Ovary (tissue), 9 donors: ENCODE data around the gene ADCK1. TPM values are rescaled to one million over a fixed set of nuclear protein-coding genes. Genes with fewer than 3 reads are reported as not detected.

Source experiments
- DNase-seq, 5 donors: peaks; one replicate each; pipeline ENCODE4 v3.0.0-alpha.2; 2019 to 2020
- H3K27ac ChIP-seq, 2 donors: fragments of 200-600 bp; one replicate each; pipeline versions ENCODE4 v1.5.1 to v1.8.0; 2019 to 2022
- H3K27me3 ChIP-seq: fragments of 200-600 bp; one replicate; pipeline ENCODE4 v1.8.0; 2022
- H3K36me3 ChIP-seq: fragments of 200-600 bp; sonication (generic); one replicate; pipeline ENCODE4 v1.5.1; 2019
- H3K4me1 ChIP-seq: one replicate; pipeline ENCODE4 v1.8.1; 2013; ENCODE audit warnings: mild to moderate bottlenecking, moderate library complexity; ENCODE audit not compliant: insufficient read depth
- H3K4me3 ChIP-seq: fragments of 200-600 bp; sonication (generic); one replicate; pipeline ENCODE4 v1.5.1; 2017
- H3K9me3 ChIP-seq, 2 donors: fragments of 200-600 bp in 1 of 2; sonication (generic) in 1 of 2; one replicate each; pipeline versions ENCODE4 v1.5.1 to v1.8.1; 2013 to 2019; ENCODE audit warnings: mild to moderate bottlenecking in 1 of 2, moderate library complexity in 1 of 2
- CTCF ChIP-seq, 3 donors: fragments of 450-650 bp in 2 of 3; fragments of 200-600 bp in 1 of 3; IDR thresholded peaks; one replicate each; pipeline versions ENCODE4 v1.5.1 to v1.8.0; 2016 to 2022; ENCODE audit warnings: antibody characterized with exemption in 3 of 3, mild to moderate bottlenecking in 1 of 3
- EP300 ChIP-seq: sonication (generic); formaldehyde crosslinking; IDR thresholded peaks from one replicate; pipeline ENCODE4 v1.6.1; 2017; ENCODE audit warnings: antibody characterized with exemption
- POLR2A ChIP-seq: fragments of 450-650 bp; IDR thresholded peaks from one replicate; pipeline ENCODE4 v1.6.1; 2017; ENCODE audit warnings: antibody characterized with exemption, mild to moderate bottlenecking, moderate library complexity
- WGBS, 3 donors: extraction: QIAGEN DNeasy Blood & Tissue Kit in 1 of 3; methylation state at CpG; one replicate each; pipeline versions ENCODE4 v1.1.5 to v1.1.7; 2013 to 2017; 5-methylcytosine and 5-hydroxymethylcytosine counted together
- intact Hi-C, 4 donors: fragments of 100-400 bp; cut with DNase I; formaldehyde crosslinking; loops; one replicate each; pipeline versions ENCODE4 v1.11.0 to v1.15.1; 2022 to 2023
- polyA plus RNA-seq, 2 donors: library from polyadenylated mRNA; stranded (reverse); fragments of 200-250 nt in 1 of 2; fragments of 350-450 nt in 1 of 2; fragmentation: Illumina TruSeq in 1 of 2; extraction: RNeasy Lipid Tissue Mini Kit (QIAGEN cat#74804) in 1 of 2; gene quantifications; one replicate each; pipeline ENCODE4 v1.2.3, GENCODE V29; 2013 to 2014
- total RNA-seq, 7 donors: library from RNA; depleted of rRNA in 2 of 7; stranded (reverse); fragments of >200 nt in 2 of 7; fragmentation: NEBNext Ultra II Directional in 3 of 7; extraction: Animal tissue kit (Norgen Biotek cat#: 25700) in 3 of 7; gene quantifications; one replicate each; pipeline versions ENCODE4 v1.1.0 to v1.2.4, GENCODE V29; 2016 to 2023
- donor health status: DM: no; HTN: no; CAD: no; lungs with moderate emphysema.
- donor health status: DM: no; HTN: no; CAD: no.
- donor health status: Bipolar disorder and iron deficiency.
- donor health status: DM: yes; HTN: yes; CAD: no.
- donor health status: DM: no; HTN: no; CAD: no.
- donor health status: DM: yes; HTN: yes; CAD: no.

Gene ADCK1
- total and polyA plus RNA-seq, 9 donors = 1.7 to 7.9 (median 6.8) TPM

GRCh38 chr14:77837926-77838325, 38.0 kb downstream of the ADCK1 start:
- intact Hi-C loops = no loop called here
- TF ChIP-seq CTCF (IDR thresholded peaks at IDR 0.05) (no peak), EP300 (no peak), POLR2A (no peak)
- no peaks in the 10 kb centered on the region for H3K27me3 ChIP-seq
- no peaks in the 10 kb centered on the region for H3K4me1 ChIP-seq
- H3K27ac ChIP-seq = no peak overlapping the region
- no peak overlapping the region for H3K4me3 ChIP-seq
- no peaks in the 10 kb centered on the region for H3K36me3 ChIP-seq
- no peaks in the 10 kb centered on the region for H3K9me3 ChIP-seq
- 76 to 85% (median 83%) methylated on average over 7 of the region's 7 CpGs for WGBS, 3 donors
- no peak for DNase-seq

- 33 to 46% (median 37%) methylated on average over 8 of the region's 8 CpGs for WGBS, 3 donors
- intact Hi-C loops = no loop called here
- no peak overlapping the region for H3K27ac ChIP-seq
- no peak overlapping the region for H3K4me3 ChIP-seq
- TF ChIP-seq POLR2A (no peak), EP300 (no peak), CTCF (IDR thresholded peaks at IDR 0.05) (no peak)
- H3K27me3 ChIP-seq = no peaks in the 10 kb centered on the region
- no peak for DNase-seq
- no peaks in the 10 kb centered on the region for H3K4me1 ChIP-seq
- H3K9me3 ChIP-seq = no peaks in the 10 kb centered on the region
- H3K36me3 ChIP-seq = no peaks in the 10 kb centered on the region
Observed at GRCh38 chr14:77838831-77839511, 39.1 kb downstream of the ADCK1 start.

- 78 to 81% (median 79%) methylated on average over 3 of the region's 3 CpGs for WGBS, 3 donors
Observed at GRCh38 chr14:77843195-77843594, 43.3 kb downstream of the ADCK1 start.

GRCh38 chr14:77843651-77844050, 43.7 kb downstream of the ADCK1 start:
- Histone ChIP-seq H3K36me3 (no peaks in the 10 kb centered on the region), H3K4me1 (no peaks in the 10 kb centered on the region), H3K9me3 (no peaks in the 10 kb centered on the region), H3K27me3 (no peaks in the 10 kb centered on the region), H3K27ac (no peak overlapping the region), H3K4me3 (no peak overlapping the region)
- TF ChIP-seq POLR2A = no peak
- no peak for TF ChIP-seq EP300
- no peak for TF ChIP-seq CTCF (IDR thresholded peaks at IDR 0.05)
- intact Hi-C loops = no loop called here
- DNase-seq = no peak
- 94 to 99% (median 95%) methylated on average over 1 of the region's 1 CpG for WGBS, 3 donors

More at GRCh38 chr14:77843195-77843594, 43.3 kb downstream of the ADCK1 start:
- Histone ChIP-seq H3K27ac (no peak overlapping the region), H3K4me3 (no peak overlapping the region), H3K9me3 (no peaks in the 10 kb centered on the region), H3K4me1 (no peaks in the 10 kb centered on the region), H3K27me3 (no peaks in the 10 kb centered on the region), H3K36me3 (no peaks in the 10 kb centered on the region)
- no peak for DNase-seq
- intact Hi-C loops = no loop called here
- TF ChIP-seq POLR2A = no peak
- no peak for TF ChIP-seq CTCF (IDR thresholded peaks at IDR 0.05)
- no peak for TF ChIP-seq EP300
